DMS114 treated with DMSO at 0.1 percent for 48 hours (cell line): ENCODE results near the gene GPT2.
"Not testable (repeated sequence)": the region's sequence is repeated elsewhere in the genome, so short reads cannot be mapped to it uniquely, and the experiment has no call there.

Experiments
- DNase-seq: peaks from one replicate; lab custom pipeline; 2025; ENCODE audit not compliant: unreplicated experiment; lab: John Stamatoyannopoulos, UW

Gene GPT2

DNA sequence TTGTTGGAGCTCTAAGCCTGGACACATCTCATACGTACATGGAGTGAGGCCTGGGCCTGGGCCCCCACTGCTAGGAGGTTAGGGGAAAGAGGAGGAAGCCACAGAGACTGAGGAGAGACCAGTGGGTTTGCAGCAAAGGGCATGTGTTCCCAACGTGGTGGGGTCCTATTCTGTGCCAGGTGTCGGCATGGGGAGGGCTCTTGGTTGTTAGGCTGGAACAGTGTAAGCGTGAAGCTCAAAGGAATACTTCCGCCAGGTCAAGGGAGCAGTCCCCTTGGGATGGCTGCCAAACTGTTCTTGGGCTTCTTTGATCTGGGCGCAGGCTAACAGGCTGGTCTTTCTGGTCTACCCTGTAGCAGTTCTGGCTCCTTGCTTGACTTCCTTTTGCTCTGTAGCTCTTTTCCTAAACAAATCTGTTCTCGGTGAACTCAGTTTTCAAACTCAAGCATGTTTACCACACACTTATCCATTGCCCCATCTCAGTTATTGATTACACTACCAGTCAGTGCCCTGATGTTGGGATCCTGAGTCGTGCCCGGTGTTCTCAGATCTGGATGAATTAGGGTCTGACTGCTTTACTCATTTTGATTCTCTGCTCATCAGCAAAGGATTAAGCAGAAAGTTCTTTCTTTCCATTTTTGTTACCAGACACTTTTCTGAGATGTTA lies 36.4 kb downstream of the GPT2 start:
- no peak for DNase-seq

- DNase-seq: no peak
Observed at GRCh38 chr16:46922239-46922638, 38.1 kb downstream of the GPT2 start.

DNA sequence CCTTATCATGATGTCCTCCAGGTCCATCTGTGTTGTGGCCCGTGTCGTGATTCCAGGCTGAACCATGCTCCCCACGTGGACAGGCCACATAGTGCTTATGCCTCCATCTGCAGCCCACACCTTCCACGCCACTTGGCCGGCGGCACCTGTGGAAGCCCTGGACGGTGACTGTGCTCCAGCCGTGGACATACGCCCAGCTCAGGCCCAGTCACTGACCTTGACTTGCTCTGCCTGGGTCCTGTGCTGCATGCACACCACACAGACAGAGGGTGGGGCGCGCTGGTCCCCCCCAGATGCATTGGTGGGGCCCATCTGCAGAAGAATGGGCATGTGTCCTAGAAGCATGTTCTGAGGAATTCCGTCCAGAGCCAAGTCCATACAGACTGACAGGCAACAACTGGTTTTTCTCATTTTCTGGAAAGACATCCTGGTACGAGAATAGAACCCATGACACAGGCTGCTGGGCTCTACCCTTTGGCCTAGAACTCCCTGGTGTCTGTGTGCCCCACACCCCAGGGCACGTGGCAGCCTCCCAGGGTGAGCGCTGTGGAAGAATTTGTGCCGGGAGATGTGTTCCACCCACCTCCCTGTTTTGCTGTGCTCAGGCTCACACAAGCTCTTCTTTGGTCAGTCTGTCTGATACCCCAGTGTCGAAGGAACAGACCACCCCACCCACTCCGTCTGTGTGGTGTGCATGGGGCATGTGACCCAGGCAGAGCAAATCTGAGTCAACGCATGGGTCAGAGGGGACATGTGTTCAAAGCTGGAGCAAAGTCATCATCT lies 39.5 kb downstream of the GPT2 start:
- no peak for DNase-seq

DNA sequence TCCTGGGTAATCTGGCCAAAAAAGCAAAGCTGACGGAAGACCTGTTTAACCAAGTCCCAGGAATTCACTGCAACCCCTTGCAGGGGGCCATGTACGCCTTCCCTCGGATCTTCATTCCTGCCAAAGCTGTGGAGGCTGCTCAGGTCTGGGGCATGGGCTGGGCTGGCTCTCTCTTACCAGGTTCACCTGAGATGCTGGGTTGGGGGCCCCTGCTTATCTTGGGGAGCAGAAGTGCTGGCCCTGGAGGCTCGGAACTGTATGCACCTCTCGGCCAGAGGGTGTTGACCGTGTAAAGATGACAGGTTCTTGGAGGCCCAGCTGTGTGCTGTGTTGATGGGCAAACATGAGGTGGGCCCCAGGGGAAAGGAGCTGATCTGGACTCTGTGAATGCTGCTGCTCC lies 40.2 kb downstream of the GPT2 start:
- no peak for DNase-seq

DNA sequence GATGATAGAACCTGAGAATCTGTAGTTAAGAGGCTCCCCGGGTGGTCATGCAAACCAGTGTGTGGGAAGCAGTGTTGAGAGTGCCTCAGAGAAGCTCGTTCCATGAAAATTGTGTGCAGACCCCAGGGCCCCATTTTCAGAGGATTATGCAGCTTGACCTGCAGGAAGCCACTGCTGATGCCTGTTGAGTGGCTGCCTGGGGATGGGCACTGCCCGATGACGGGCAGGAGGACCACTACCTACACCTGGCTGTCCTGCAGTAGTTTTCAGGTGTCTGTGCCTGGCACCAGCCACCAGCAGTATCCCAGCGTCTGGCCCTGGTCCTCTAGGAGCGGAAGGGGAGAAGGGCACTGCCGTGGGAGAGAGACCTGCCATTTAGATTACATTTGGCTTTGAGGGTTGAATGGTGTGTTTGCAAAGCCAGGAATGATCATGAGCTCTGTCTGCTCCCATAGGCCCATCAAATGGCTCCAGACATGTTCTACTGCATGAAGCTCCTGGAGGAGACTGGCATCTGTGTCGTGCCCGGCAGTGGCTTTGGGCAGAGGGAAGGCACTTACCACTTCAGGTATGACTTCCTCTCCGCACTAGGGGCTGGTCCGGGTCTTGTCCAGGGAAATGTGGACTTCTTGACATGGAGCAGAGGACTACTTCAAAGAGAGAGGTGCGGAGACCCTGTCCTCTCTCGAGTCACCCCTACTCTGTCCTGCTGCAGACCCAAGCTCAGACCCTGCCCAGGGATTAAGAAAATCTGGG lies 42.5 kb downstream of the GPT2 start:
- no peak for DNase-seq

GRCh38 chr16:46927273-46927672 lies 43.1 kb downstream of the GPT2 start:
- DNase-seq: no peak

GRCh38 chr16:46928811-46929210 lies 44.6 kb downstream of the GPT2 start:
- DNase-seq: no peak

DNA sequence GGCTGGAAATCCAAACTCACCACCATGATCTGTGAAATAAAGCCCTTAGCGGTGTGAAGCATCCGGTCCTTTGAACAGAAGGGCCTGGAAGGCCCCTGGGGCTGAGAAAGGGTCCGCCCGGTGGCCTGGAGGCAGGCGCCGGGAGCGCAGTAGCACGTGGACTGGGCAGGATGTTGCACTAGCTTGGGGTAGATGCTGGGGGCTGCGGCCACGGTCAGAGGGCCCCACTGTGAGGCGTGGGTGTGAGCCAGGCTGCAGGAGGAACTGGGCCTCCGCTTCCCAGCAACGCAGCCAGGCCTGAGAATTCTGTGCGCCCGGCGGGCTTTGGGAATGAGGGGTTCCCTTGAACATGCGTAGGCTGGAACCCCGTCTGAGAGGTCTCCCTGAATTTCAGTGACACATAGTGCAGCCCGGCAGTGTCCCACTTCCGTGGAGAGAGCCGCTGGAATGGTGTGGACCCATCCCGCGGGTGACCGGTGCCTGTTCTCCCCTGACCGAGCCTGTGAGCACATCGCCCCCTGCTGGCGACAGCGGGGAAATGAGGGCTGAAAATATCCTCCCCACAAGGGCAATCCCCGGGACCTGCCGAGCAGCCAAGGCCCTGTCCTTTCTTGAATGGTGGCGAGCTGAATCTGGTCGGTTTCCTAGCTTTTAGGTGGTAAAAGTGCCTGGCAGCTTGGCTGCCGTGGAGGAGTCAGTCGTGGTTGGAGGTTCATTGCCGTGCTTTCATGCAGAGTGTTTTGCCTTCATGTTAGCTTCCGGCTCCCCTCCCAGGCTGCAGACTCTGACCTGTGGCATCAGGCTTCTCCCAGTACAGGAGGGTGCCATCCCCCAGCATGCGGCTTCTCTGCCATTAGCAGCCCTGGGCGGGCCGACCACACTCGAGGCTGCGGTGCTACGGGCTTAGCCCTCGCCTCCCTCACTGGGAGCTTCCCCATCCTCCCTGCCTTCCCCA lies 45.5 kb downstream of the GPT2 start:
- peak; percentile 5 for DNase-seq

DNA sequence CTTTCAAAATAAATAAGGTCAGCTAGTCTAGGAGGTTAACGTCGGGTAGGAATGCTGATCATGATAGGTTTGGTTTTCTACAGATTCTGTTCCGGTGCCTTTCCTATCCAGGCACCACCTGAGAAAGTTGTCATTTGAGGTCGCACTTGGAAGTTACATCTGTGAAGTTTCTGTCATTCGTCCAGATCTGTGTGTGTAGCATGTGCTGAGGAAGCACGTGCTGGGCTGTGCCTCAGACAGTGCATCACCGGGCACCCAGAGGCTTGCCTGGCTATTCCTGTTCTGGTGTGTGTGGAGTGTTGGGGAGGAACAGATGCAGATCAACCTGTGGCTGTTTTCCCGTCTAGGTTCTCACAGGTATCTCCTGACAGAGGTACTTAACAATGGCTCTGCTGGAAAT lies 46.7 kb downstream of the GPT2 start:
- no peak for DNase-seq

DNA sequence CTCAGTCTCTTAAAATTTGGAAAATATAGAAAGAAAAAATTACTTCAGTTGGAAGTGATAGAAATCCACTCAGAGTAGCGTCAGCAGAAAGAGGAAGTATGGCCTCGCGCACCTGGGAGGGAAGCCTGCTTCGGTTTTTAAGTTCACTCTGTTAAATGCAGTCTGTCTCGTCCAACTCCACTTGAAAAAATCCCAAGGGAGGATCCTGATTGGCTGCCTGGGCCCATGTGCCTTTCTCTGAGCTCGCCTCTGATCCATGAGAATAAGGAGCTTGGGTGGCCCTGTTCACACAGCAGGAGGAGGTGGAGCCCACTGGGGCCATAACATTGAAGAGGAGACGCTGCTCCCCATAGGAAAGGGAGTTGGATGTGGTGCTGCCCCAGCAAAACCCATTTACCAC lies 48.6 kb downstream of the GPT2 start:
- no peak for DNase-seq

GRCh38 chr16:46937536-46937935 lies 53.4 kb downstream of the GPT2 start:
- no peak for DNase-seq

DNA sequence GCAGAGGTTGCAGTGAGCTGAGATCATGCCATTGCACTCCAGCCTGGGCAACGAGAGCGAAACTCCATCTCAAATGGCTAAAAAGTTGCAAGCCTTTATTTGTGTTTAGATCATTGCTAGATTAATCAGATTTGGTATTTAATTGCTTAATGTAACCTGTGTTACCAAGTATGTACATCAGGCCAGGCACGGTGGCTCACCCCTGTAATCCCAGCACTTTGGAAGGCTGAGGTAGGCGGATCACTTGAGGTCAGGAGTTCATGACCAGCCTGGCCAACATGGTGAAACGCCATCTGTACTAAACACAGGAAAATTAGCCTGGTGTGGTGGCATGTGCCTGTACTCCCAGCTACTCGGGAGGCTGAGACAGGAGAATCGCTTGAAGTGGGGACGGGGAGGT lies 60.6 kb downstream of the GPT2 start:
- DNase-seq: not testable (repeated sequence)

DNA sequence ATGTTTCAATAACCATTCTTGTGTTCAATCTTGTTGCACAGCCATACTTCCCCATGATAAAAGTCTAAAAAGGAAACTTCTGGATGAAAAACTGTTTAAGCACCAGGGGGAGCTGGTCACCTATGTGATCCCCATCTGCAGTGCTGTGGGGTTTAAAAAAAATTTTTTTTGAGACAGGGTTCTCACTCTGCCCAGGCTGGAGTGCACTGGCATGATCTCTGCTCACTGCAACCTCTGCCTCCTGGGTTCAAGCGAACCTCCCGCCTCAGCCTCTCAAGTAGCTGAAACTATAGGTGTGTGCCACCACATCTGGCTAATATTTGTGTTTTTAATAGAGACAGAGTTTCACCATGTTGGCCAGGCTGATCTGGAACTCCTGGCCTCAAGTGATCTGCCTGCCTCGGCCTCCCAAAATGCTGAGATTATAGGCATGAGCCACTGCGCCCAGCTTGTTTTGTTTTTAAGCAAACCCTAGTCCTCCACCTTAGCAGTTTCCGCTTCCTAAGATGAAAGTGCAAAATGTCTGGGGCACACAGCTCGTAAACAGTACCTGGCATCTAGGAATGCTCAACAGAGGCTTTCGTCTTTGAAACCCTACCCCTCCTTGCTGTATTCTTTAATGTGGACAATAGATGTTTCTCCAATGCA lies 63.9 kb downstream of the GPT2 start:
- peak; percentile 25 for DNase-seq

- DNase-seq: no peak
Observed at GRCh38 chr16:46948548-46949166, 64.5 kb downstream of the GPT2 start.

DNA sequence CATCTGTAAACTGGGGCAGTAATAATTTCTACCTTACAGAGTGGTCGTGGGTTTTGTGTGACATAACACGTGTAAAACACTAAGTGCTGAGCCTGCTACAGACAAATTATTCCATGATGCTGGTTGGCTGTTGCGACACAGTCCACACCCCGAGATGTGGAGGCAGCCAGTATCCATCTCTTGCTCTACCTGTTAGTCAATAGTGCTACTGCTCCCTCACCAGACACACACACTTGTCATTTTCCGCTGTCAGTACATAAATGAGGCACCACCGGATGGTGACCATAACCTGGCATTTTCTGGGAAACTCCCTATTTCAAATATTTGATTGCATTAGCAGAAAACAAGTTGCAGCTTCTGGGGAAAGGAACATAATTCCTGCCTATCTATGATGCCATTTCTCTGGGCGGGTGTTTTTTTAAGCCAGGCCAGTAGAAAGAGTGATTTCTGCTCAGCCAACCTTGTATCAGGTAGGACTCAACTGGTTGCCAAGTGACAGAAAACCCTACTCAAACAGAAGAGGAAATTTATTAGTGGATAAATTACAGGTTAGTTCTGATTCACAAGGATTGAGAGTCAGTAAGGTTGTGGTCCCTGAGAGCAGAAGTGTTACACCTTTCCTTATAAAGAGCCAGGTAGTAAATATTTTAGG lies 65.2 kb downstream of the GPT2 start:
- no peak for DNase-seq

DNA sequence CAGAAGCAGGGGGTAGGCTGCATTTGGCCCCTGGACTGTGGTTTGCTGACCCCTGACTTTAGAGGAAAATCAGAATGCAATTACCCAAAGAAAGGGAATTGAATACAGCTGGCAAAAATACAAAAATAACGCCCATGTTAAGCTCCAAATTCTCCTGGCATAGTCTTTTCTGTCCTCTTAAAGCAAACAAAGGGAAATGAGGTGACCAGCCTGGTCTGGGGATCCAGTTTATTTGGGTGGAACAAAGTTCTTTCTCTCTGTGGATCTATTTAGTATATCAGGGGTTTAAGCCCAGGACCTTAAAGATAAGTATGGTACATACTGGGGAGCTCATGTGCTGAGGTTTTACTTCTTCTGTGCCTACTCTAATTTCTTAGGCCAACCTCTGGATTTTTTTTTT lies 65.8 kb downstream of the GPT2 start:
- DNase-seq: no peak

DNA sequence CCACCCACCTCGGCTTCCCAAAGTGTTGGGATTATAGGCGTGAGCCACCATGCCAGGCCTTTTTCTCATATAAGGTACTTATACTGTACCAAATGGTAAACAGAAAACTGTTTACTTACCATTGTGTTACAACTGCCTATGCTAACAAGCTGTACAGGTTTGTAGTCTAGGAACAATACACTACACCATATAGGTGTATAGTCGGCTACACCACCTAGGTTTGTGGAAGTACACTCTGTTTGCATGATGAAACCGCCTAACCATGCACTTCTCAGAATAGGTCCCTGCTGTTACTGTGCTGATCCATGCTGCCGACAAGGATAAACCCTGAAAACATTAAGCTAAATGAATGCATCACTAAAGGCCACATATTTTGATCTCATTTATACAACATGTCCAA lies 70.4 kb downstream of the GPT2 start:
- DNase-seq: no peak

DNA sequence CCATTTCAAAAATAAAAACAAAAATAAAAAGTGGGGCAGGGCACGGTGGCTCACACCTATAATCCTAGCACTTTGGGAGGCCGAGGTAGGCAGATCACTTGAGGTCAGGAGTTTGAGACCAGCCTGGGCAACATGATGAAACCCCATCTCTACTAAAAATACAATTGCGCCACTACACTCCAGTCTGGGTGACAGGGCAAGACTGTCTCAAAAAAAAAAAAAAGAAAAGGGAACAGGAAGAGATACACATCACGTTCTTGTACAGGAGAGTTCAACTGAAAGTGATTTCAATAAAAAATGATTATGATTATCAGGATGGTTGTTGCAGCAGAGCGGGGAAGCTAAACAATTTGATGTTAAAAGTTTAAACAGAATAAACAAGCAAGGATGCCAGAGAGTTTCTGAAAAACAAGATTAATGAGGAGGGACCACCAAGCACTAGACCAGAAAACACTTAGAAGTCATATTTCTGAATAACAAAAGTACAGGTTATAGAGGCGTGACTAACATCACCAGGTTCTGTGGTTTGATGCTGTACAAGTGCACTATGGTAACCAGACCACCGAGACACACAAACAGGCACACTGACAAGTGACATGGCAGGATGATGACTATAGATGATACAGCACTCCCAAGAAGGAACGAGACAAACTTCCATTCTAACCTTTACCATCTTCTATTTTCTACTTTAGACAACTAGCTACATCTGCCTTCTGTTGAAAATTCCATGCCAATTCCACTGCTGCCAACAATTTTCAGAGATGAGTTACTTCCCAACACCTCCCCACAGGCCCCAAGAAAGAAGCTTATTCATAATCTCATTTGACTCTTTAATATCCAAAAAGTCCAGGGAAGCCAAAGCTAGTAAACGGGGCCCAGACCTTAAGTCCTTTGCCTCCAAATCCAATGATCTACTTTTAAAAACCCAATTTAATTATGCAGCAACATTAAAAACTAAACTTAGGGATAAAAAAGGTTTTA lies 77.5 kb downstream of the GPT2 start:
- DNase-seq: no peak
